Peyer's patch (tissue), 4 donors: Measurements from ENCODE around the gene RBM19. TPM values are rescaled to one million over a fixed set of nuclear protein-coding genes. Genes with fewer than 3 reads are reported as not detected.

Experiments used
- DNase-seq, 3 donors: peaks; one replicate each; pipeline ENCODE4 v3.0.0-alpha.2; 2017 to 2019
- H3K27ac ChIP-seq, 4 donors: fragments of 200-600 bp; sonication (generic); one replicate each; pipeline ENCODE4 v1.5.1; 2016 to 2019
- H3K27me3 ChIP-seq, 2 donors: fragments of 200-600 bp; sonication (generic); one replicate each; pipeline ENCODE4 v1.5.1; 2019
- H3K36me3 ChIP-seq, 3 donors: fragments of 200-600 bp; sonication (generic); one replicate each; pipeline ENCODE4 v1.5.1; 2016 to 2019
- H3K4me1 ChIP-seq, 4 donors: fragments of 200-600 bp; sonication (generic); one replicate each; pipeline ENCODE4 v1.5.1; 2016 to 2019
- H3K4me3 ChIP-seq, 4 donors: fragments of 200-600 bp; sonication (generic); 1 replicate in 3 of 4; 2 replicates in 1 of 4; pipeline ENCODE4 v1.5.1; 2016 to 2019; ENCODE audit warnings: mild to moderate bottlenecking in 1 of 4
- H3K9me3 ChIP-seq, 4 donors: fragments of 200-600 bp; sonication (generic); one replicate each; pipeline ENCODE4 v1.5.1; 2016 to 2019; ENCODE audit warnings: mild to moderate bottlenecking in 1 of 4
- CTCF ChIP-seq, 6 experiments: fragments of 450-650 bp in 4 of 6; fragments of 200-600 bp in 2 of 6; sonication (generic) in 1 of 6; IDR thresholded peaks; one replicate each; pipeline ENCODE4 v1.5.1; 2017 to 2019; ENCODE audit warnings: antibody characterized with exemption in 6 of 6, mild to moderate bottlenecking in 3 of 6, moderate library complexity in 1 of 6
- POLR2A ChIP-seq, 2 donors: fragments of 450-650 bp; IDR thresholded peaks; one replicate each; pipeline ENCODE4 v1.5.1; 2017; ENCODE audit warnings: antibody characterized with exemption in 2 of 2, mild to moderate bottlenecking in 2 of 2, moderate library complexity in 2 of 2
- total RNA-seq, 4 donors: library from RNA; depleted of rRNA; stranded (reverse); fragments of >200 nt; gene quantifications; one replicate each; pipeline ENCODE4 v1.1.0, GENCODE V29; 2016

RBM19 gene
- total RNA-seq, 4 donors from 2014 or later = 20.7 to 178 (median 48.0) TPM

GRCh38 chr12:113852695-113853490 is 113.2 kb downstream of the RBM19 start:
- no peaks in the 10 kb centered on the region for H3K9me3 ChIP-seq
- no peaks in the 10 kb centered on the region for H3K4me1 ChIP-seq
- H3K27me3 ChIP-seq = no peaks in the 10 kb centered on the region
- TF ChIP-seq CTCF (IDR thresholded peaks at IDR 0.05) (no peak), POLR2A (IDR thresholded peaks at IDR 0.05) (no peak)
- H3K27ac ChIP-seq = no peak overlapping the region
- H3K4me3 ChIP-seq = no peak overlapping the region
- H3K36me3 ChIP-seq = peaks cover 0 to 10% (median 0%) of the 10 kb centered on the region in 3 donors
- no peak for DNase-seq

GRCh38 chr12:113852264-113852663 is 113.9 kb downstream of the RBM19 start:
- no peak overlapping the region for H3K27ac ChIP-seq
- no peak overlapping the region for H3K4me3 ChIP-seq
- no peaks in the 10 kb centered on the region for H3K9me3 ChIP-seq
- TF ChIP-seq POLR2A (IDR thresholded peaks at IDR 0.05) (no peak), CTCF (IDR thresholded peaks at IDR 0.05) (no peak)
- no peak for DNase-seq
- no peaks in the 10 kb centered on the region for H3K27me3 ChIP-seq
- peaks cover 0 to 4% (median 0%) of the 10 kb centered on the region in 3 donors for H3K36me3 ChIP-seq
- no peaks in the 10 kb centered on the region for H3K4me1 ChIP-seq

- Histone ChIP-seq H3K4me3 (no peak overlapping the region), H3K4me1 (no peaks in the 10 kb centered on the region), H3K9me3 (no peaks in the 10 kb centered on the region), H3K36me3 (no peaks in the 10 kb centered on the region), H3K27ac (no peak overlapping the region), H3K27me3 (no peaks in the 10 kb centered on the region)
- DNase-seq = no peak
- TF ChIP-seq CTCF (IDR thresholded peaks at IDR 0.05) (no peak), POLR2A (IDR thresholded peaks at IDR 0.05) (no peak)
These were observed 115.6 kb downstream of the RBM19 start for GRCh38 chr12:113850309-113851056.

- no peak overlapping the region for H3K27ac ChIP-seq
- H3K4me1 ChIP-seq = no peaks in the 10 kb centered on the region
- no peak overlapping the region for H3K4me3 ChIP-seq
- no peak for DNase-seq
- H3K27me3 ChIP-seq = no peaks in the 10 kb centered on the region
- peaks cover 0 to 15% (median 0%) of the 10 kb centered on the region in 3 donors for H3K36me3 ChIP-seq
- TF ChIP-seq POLR2A (IDR thresholded peaks at IDR 0.05) = no peak
- no peak for TF ChIP-seq CTCF (IDR thresholded peaks at IDR 0.05)
- no peaks in the 10 kb centered on the region for H3K9me3 ChIP-seq
These were observed 118.3 kb downstream of the RBM19 start for GRCh38 chr12:113847856-113848255.

- Histone ChIP-seq H3K27ac (no peak overlapping the region), H3K4me1 (no peaks in the 10 kb centered on the region), H3K9me3 (no peaks in the 10 kb centered on the region), H3K27me3 (no peaks in the 10 kb centered on the region), H3K4me3 (no peak overlapping the region), H3K36me3 (peaks cover 0 to 15% (median 0%) of the 10 kb centered on the region in 3 donors)
- no peak for TF ChIP-seq CTCF (IDR thresholded peaks at IDR 0.05)
- no peak for DNase-seq
These were observed 119.0 kb downstream of the RBM19 start for GRCh38 chr12:113846883-113847755.
